Measurements from ENCODE around the gene ALDH2. TPM values are rescaled to one million over a fixed set of nuclear protein-coding genes. Genes with fewer than 3 reads are reported as not detected.

ALDH2 gene
- total and polyA plus RNA-seq, 9 of the 15 experiments (the other 6 are each of a cell fraction or from before 2014, with no cell fraction given): 1.9 to 22.5 (median 12.2) TPM

DNA sequence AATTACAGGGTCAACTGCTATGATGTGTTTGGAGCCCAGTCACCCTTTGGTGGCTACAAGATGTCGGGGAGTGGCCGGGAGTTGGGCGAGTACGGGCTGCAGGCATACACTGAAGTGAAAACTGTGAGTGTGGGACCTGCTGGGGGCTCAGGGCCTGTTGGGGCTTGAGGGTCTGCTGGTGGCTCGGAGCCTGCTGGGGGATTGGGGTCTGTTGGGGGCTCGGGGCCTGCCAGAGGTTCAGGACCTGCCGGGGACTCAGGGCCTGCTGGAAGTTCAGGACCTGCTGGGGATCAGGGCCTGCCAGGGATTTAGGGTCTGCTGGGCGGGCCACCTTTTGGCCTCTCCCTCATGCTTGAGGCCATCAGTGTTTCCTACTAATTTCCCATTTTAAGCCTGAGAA is 37.1 kb downstream of the ALDH2 start (continued):
- TF ChIP-seq, protein P1, sequence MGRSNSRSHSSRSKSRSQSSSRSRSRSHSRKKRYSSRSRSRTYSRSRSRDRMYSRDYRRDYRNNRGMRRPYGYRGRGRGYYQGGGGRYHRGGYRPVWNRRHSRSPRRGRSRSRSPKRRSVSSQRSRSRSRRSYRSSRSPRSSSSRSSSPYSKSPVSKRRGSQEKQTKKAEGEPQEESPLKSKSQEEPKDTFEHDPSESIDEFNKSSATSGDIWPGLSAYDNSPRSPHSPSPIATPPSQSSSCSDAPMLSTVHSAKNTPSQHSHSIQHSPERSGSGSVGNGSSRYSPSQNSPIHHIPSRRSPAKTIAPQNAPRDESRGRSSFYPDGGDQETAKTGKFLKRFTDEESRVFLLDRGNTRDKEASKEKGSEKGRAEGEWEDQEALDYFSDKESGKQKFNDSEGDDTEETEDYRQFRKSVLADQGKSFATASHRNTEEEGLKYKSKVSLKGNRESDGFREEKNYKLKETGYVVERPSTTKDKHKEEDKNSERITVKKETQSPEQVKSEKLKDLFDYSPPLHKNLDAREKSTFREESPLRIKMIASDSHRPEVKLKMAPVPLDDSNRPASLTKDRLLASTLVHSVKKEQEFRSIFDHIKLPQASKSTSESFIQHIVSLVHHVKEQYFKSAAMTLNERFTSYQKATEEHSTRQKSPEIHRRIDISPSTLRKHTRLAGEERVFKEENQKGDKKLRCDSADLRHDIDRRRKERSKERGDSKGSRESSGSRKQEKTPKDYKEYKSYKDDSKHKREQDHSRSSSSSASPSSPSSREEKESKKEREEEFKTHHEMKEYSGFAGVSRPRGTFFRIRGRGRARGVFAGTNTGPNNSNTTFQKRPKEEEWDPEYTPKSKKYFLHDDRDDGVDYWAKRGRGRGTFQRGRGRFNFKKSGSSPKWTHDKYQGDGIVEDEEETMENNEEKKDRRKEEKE (IDR thresholded peaks at IDR 0.05; ENCODE audit: borderline replicate concordance in 1 of 2, control insufficient read depth in 1 of 2, low read depth in 2 of 2, low read length in 1 of 2): no peak
- TF ChIP-seq CXXC5 (CRISPR knock-in tag; IDR thresholded peaks at IDR 0.05): no peak

DNA sequence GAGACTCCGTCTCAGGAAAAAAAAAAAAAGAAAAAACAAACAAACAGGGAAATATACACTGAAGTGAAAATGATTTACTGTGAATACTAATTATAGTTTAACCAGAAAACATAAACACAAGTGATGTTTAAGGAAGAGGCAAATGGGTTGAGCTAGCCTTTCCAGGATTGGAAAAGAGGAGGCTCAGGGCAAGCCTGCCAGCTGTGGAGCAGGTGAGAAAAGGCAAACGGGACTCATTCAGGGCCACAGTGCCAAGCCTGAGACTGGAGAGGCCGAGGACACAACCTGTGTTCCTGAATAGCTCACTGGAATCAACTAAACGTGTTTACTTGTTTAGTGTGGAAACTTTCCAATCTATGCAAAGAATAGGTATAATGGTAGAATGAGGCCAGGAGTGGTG is 39.6 kb downstream of the ALDH2 start:
- H3K79me2 ChIP-seq (ENCODE audit: control insufficient read depth, insufficient read depth, low read length): no peaks in the 10 kb centered on the region
- CTCF ChIA-PET (ENCODE audit: low intra/inter-chr PET ratio): no interaction called here
- TF ChIP-seq, protein P2, sequence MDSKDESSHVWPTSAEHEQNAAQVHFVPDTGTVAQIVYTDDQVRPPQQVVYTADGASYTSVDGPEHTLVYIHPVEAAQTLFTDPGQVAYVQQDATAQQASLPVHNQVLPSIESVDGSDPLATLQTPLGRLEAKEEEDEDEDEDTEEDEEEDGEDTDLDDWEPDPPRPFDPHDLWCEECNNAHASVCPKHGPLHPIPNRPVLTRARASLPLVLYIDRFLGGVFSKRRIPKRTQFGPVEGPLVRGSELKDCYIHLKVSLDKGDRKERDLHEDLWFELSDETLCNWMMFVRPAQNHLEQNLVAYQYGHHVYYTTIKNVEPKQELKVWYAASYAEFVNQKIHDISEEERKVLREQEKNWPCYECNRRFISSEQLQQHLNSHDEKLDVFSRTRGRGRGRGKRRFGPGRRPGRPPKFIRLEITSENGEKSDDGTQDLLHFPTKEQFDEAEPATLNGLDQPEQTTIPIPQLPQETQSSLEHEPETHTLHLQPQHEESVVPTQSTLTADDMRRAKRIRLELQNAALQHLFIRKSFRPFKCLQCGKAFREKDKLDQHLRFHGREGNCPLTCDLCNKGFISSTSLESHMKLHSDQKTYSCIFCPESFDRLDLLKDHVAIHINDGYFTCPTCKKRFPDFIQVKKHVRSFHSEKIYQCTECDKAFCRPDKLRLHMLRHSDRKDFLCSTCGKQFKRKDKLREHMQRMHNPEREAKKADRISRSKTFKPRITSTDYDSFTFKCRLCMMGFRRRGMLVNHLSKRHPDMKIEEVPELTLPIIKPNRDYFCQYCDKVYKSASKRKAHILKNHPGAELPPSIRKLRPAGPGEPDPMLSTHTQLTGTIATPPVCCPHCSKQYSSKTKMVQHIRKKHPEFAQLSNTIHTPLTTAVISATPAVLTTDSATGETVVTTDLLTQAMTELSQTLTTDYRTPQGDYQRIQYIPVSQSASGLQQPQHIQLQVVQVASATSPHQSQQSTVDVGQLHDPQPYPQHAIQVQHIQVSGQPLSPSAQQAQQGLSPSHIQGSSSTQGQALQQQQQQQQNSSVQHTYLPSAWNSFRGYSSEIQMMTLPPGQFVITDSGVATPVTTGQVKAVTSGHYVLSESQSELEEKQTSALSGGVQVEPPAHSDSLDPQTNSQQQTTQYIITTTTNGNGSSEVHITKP (IDR thresholded peaks at IDR 0.05; ENCODE audit: partially characterized antibody): no peak
- TF ChIP-seq TEAD1 (CRISPR knock-in tag; IDR thresholded peaks at IDR 0.05) (no peak), COPS2 (conservative IDR thresholded peaks at IDR 0.05) (no peak), NR2C1 (IDR thresholded peaks at IDR 0.05) (no peak), NR2C1 (tag; IDR thresholded peaks at IDR 0.05) (no peak), NONO (IDR thresholded peaks at IDR 0.05; ENCODE audit: low read depth in 2 of 2, low read length in 1 of 2) (no peak), KDM1A (IDR thresholded peaks at IDR 0.05) (no peak), ZSCAN29 (IDR thresholded peaks at IDR 0.05) (no peak)
- BruUV-seq (replicated peaks): no TSS peak
- no peaks in the 10 kb centered on the region for H3K4me1 ChIP-seq (replicated peaks in 1 of 2; ENCODE audit: control insufficient read depth in 2 of 2, insufficient read depth in 2 of 2, low read length in 2 of 2)
- 31% methylated on average over 3 of the region's 4 CpGs for WGBS (ENCODE audit: insufficient coverage, low coverage, missing lambda C conversion rate)
- no peaks in the 10 kb centered on the region for H4K20me1 ChIP-seq (replicated peaks; ENCODE audit: control insufficient read depth, insufficient read depth, low read length)
- in situ Hi-C loops (cut with MboI) (no loop called here), intact Hi-C loops (cut with micrococcal nuclease) (no loop called here)
- peaks cover 4% of the 10 kb centered on the region; the same call in 1 of the 3 replicates for H3K36me3 ChIP-seq (ENCODE audit: control insufficient read depth, insufficient read depth, low read length)
- no peaks in the 10 kb centered on the region for H3K27me3 ChIP-seq (ENCODE audit: control insufficient read depth in 2 of 2, insufficient read depth in 2 of 2, low read length in 2 of 2)
- H3K4me3 ChIP-seq: no peak overlapping the region
- H3K27ac ChIP-seq (ENCODE audit: extremely low read depth, low read depth, low read length): no peak overlapping the region
- H3K9me1 ChIP-seq (ENCODE audit: control insufficient read depth, insufficient read depth, low read length): no peaks in the 10 kb centered on the region
- H3K9me3 ChIP-seq (replicated peaks; ENCODE audit: control insufficient read depth, insufficient read depth, low read depth, low read length): no peaks in the 10 kb centered on the region
- H2AFZ ChIP-seq (ENCODE audit: low read depth, low read length): no peak overlapping the region
- ATAC-seq (no peak), FAIRE-seq (no peak), DNase-seq (ENCODE audit: extremely low read depth in 1 of 4, low spot score in 3 of 4) (no peak)
- no peak overlapping the region for H3K9ac ChIP-seq (ENCODE audit: insufficient read depth in 1 of 2, low read depth in 2 of 2, low read length in 2 of 2)
- POLR2A ChIA-PET: interaction anchor here (0.6 to 0.9 kb wide), 3 partner anchors 8 to 578 kb away, joined by 3 read pairs; no protein-coding TSS in a partner anchor
- H3K4me2 ChIP-seq (ENCODE audit: insufficient read depth, low read length): no peak overlapping the region

Data from K562 (cell line).